GM18867 (cell line): ENCODE results near the gene TFEB.

Experiments used
- ATAC-seq: cut with Tn5 transposase; IDR thresholded peaks from one replicate; pipeline ENCODE4 v1.9.1; 2021; ENCODE audit warnings: mild to moderate bottlenecking, moderate library complexity; ENCODE audit not compliant: unreplicated experiment

Gene TFEB

DNA sequence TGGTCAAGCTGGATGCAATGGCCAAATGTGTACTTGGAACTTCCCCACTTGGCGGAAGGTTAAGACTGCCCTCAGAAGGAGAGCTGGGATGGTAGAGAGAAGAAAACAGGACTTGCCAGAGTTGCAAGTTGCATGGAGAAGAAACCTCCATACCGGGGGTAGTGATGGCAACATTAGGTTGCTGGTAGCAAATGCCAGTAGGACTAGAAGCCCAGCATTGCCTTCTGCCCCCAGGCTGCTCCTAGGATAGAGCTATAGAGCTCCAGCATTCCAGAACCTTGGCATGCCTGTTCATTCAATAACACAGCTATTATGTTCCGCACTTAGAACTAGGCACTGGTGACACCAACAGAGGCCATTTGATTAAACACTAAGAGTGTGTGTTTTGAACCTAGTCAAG is 26.6 kb downstream of the TFEB start:
- no peak for ATAC-seq

DNA sequence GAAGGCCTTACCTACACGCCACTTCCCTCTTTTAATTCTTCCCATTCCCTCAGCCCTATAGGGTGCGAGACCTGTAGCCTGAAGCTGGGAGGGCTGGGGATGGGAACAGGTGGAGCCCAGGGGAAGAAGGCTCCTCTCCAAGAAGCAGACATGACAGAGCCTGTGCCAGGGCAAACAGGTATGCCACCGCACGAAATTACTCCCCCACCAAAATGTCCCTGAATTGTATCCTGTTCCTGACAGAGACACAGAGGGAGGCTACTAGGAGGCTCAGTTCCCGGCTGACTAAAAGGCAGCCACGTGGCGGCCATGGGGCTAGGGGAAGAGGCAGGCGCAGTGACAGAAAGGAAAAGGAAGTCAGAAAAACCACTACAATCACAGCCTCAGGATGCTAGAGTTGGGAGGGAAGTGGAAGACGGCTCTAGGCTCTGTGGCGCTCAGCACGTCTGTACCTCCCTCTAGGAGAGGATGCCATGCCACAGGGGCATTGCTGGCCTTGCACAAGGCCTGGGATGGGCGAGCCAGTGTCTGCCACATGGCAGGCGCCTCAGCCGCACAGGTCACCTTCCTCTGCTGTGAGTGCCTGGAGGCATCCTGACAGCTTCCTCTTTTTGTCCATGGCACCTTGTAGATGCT is 27.7 kb downstream of the TFEB start:
- no peak for ATAC-seq

DNA sequence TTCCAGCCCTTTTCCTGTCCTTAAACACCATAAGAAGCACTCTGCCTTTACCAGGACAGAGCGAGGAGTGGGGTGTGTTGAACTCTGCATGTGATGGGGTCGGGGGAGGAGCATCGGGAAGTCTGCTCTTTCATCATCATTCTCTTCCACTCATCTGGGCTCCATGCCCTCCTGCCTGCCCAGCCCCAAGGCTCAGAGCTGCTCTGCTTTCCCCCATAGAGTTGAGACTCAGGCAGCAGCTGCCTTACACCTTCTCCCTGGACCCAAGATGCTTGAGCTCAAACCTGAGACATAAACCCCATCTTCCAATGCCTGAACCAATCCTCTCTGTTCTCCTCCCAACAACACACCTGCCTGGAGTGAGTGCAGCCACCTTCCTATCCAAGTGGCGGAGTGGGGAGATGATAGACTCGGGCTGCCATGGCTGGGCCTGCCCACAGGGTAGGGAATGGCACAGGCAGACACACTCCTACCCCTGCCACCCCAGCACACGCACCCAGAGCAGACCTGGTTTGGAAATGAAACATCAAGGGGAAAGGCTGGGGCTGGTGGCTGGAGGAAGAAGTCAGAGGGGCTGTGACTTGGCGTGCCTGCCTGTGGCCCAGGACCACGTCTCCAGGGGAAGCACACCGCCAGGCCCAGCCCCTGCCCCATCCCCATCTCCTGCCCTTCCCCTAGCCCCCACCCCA is 28.4 kb downstream of the TFEB start:
- no peak for ATAC-seq

DNA sequence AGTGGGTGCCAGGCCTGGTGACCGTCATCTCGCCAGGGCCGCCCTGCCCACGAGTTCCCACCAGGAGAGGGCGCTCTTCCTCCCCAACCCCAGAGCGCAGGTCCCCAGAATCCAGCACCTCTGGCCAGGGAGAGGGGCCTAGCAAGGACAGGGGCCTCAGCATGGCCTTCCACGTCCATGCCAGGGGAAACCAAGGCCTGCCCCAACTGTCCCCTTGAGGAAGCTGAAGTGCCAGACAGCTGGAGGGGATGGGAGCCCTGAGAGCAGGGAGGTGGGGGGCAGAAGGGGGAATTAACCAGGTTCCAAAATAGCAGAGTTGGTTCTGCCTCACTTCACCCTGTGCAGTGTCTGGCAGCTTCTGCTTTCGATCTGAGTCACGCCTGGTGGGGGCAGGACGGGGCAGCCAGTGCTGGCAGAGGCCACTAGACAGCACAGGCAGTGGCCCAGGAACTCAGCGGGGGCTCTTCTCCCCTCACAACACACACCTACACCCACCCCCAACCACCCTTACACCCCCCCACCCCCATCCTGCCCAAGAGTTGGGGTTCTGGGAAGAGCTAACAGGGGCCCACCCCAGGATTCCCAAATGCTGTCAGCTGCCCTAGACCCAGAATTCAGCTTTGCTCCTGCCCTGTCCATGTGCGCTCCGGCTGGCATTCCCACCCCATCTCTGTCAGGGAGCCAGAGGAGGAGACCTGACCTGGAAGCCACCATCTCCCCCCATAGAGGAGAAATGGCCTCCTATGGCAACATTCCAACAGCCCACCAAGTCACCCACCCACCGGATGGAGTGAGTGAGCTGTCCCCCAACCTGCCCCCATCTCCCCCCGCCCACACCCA is 29.2 kb downstream of the TFEB start:
- ATAC-seq: peak; percentile 73

DNA sequence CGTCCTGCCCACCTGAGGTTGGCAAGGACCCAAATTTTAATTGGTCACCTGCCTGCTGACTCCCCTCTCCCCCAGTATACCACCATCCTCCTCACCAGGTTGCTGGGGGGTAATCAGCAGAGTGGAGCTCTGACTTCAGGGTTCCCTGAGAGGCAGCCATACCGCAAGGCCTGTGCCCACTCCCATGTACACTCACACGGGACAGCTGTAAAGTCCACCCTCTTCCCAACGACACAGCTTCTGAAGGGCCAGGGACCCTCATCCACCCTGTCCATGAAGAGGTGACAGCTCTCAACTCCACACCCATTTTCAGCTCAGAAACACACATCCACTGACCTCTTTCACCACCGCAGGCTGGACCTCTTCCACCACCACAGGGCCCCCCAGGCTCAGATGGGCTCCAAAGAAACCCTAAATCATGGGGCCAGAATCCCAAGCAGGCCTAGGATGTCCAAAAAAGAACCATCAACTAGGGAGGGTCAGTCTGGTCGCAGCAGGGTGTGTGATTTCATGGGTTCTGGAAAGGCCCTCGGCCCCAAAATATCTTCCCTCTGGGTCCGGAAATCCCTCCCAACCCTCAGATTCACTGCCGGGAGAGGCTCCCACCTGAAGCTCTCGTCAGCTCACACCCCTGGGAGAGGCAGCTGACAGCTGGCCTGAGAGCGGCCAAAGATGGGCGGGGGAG is 30.0 kb downstream of the TFEB start:
- no peak for ATAC-seq

DNA sequence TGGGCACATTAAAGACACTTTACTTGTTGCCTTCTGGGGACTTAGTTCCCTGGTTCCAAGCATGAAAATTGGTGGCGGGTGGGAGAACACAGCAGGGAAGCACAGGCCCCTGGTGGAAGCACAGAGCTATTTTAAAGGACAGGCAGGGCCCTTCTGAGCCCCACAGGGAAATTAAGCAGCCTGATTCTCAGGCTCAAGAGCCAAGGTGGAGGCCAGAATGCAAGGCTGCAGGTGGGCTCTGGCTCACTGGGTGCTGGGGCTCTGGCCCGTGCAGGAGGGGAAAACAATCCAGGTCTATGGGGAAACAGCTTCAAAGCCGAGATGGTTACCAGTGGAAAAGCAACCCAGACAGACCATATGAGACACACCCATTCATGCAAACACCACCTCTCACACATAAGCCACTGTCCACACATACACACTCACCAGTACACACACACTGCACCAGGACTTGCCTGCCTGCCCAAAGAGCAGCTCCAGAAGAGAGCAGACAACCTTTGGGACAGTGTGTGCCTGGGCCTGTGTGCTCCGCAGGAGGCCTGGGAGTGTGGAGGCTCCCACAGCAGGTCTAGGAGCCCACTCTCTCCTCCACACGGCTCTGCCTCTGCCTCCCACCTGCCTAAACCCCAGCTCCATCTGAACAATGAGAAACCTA is 30.6 kb downstream of the TFEB start:
- no peak for ATAC-seq

DNA sequence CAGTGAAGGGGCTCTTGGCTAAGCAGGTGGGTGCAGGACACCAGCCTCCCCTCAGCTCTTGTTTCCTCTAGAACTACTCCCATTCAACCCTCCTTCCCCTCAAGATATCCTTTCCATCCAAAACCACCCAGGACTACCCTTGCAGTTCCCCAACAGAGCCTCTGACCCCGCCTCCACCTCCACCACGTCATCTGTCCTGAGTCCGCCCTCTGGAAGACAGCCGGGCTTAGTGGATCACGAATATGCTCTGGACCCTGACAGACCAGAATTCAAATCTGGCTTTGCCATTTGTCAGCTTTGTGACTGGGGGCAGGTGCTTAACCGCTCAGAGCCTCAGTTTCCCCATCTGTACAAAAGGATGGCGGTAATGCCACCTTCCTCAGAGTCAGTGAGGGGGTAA is 31.4 kb downstream of the TFEB start:
- no peak for ATAC-seq

DNA sequence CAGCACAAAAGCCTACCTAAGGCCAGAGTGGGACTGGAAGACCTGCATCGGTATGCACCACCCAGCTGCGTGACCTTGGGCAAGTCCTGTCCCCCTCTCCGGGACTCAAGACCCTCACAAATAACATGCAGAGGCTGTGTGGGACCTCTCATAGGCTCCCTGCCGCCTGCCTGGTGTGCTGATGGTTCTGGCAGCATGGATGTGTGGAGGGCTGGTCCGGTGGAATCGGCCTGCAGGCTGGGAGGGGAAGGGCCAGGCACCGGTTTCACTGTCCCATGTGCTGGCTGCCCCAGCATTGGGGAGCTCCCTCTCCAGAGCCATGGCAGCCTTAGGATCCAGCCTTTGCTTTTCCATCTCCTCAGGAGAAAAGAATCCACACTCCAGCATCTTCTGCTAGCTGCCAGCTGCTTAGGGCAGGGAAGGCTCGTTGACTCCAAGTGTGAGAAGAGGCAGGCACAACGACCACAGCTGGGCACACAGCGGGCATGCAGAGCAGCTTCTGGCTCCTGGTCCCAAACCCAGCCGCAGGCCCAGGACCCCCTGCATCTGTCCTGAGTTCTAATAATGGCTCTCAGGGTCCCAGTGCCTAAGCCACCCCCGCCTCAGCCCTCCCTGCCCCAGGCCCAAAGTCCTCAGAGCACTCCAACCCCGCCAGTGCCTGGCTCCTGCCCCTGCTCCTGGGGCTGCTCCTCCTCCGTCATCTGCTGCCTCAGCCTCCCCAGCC is 32.5 kb downstream of the TFEB start:
- no peak for ATAC-seq

DNA sequence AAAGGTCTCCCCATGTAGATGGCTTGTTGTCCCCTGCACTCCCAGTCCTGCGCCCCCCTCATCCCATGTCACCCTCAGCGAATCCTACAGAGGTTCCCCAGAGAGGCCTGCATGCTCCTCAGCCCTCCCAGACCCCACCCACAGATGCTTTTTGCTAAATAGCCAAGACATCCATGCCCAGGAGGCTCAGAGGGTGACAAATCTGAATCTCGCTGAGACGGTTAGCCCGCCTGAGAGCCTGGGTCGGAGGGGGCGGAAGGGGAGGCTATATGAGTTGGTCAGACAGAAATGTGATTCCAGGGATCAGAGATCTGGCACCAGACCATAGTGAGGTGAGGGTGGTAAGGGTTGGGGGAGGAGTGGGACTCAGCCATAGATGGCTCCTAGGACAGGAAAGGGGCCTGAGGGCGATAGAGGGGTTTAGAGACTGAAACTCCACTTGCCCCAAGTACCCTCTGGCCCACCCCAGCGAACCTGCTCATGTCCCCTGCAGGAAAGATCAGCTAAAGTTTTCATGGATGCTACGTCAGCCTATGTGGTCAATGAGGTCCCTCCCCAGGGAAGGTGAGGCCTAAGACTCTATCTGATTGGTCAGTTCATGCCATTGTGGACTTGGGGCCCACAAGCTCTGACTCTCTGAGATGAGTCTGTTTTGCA is 33.2 kb downstream of the TFEB start:
- no peak for ATAC-seq

DNA sequence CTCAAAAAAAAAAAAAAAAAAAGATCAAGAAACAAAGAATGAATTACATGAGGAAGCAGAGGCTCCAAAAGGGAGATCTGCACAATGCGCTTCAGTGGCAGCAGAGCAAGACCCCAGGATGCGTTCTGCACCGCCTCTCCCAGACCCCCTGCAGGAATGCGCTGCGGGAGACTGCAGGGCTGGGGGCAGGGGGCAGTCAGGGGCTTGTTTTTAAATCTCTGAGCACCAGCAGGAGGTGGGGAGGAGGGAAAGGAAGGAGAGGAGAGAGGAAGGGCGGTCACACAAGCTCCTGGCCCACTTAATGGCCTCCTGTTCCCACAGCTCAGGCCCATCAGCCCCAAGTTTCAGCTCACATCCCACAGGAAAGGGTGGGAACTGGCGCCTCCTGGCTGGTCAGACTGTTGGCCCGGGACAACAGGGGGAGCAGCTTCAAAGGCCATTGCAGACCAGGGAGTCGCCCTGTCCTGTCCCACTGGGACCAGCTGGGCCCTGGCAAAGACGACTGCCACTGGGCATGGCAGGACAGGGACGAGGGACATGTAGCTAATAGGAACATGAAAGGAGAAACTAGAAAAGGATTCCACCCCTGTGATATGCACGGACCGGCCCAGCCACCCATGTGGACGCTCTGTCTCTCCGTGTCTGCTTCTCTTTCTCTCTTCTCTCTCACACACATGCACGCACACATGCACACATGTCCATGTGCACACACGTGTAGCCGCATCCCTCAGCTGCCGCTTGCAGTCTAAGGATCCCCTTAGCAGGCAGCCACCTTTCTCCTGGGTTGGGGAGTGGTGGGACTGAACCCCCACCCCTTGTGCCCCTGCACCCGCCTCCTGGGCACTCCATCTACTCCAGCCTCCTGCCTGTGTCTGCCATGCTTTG is 34.7 kb downstream of the TFEB start:
- ATAC-seq: no peak

DNA sequence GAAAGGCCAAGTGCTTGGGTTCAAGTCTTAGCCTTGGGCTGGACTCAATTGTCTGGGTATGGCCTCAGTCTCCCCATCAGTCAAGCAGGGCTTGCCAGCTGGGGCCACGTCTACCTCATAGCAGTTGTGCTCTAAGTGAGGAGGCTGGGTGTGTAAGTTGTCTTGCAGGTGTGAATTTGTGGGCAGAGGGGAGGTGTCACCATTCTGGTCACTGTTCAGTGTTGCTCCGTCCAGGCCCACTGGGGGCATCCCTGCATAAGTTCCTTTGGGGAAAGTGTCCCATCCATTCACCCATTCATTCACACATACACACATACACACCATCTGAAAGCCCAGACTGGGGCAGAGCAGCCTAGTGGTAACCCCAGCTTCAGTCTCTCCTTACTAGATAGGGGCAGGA is 36.3 kb downstream of the TFEB start:
- ATAC-seq: no peak

DNA sequence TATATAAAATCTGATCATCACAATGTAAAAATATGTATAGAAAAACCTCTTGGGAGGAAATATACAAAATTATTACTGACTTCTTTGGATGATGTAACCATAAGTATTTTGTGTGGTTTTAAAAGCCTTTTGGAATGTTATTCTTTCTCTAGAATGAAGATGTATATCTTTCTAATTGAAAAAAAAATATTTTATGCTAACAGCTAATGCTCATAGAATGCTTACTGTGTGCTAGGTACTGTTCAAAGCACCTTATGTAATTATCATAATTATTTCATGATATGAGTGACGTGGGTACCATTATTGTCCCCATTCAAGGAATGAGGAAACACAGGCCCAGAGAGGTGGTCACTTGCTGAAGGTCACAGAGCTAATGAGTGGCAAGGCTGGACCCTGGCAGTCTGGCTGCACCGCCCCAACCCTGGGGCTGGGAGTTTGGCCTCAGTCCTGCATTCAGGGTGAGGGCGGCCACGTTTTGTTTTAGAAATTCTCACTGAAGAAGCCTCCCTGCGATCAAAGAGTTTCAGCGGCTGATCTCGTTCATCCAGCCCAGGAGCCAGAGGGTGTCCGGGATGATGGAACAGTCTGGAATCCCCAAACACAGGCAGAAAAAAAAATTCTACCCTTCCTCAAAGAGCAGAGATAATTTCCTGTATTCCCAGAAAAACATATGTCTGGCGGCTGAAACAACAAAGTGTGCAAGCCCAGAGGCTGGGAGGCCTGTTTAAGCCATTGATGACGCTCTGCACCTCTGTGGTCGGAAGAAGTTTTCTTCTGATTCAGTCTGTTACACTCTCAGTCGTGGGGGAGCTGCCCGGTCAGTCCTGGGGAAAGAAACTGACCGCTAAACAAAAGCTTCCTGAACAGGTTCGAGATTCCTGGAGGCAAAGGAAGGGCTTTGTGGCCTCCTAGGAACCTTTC is 37.3 kb downstream of the TFEB start:
- ATAC-seq: no peak

DNA sequence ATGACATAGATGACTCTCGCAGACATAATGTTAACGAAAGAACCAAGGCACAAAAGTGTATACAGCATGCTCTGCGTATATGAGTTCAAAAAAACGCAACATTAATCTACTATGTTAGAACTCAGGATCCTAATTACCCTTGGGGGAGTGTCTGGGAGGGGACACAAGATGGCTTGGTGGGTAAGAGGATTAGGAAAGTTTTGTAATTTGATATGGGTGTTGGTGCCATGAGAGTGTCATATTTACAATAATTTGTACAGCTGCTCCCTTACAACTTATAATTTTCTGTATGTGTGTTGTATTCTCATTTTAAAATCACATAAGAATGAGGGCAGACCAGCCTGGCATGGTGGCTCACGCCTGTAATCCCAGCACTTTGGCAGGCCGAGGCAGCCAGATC is 38.6 kb downstream of the TFEB start:
- ATAC-seq: no peak

DNA sequence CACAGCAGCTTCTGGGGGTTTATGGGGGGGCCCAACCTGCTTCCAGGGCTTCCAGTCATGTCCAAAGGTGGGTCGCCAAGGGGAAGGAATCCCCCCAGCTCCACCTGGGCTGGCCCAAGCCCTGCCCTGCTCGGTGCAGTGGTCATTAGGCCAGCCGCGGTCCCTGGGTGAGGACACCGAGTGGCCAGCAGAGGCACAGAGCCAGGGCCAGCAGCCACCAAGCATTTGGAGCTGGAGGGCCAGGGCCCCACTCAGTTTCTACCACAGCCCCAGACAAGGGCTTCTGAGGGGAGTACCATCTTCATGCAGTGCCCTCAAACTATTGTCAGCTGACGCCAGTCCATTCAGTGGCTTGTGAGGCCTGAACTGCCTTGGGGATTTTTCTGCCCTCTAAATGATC is 39.6 kb downstream of the TFEB start:
- no peak for ATAC-seq

DNA sequence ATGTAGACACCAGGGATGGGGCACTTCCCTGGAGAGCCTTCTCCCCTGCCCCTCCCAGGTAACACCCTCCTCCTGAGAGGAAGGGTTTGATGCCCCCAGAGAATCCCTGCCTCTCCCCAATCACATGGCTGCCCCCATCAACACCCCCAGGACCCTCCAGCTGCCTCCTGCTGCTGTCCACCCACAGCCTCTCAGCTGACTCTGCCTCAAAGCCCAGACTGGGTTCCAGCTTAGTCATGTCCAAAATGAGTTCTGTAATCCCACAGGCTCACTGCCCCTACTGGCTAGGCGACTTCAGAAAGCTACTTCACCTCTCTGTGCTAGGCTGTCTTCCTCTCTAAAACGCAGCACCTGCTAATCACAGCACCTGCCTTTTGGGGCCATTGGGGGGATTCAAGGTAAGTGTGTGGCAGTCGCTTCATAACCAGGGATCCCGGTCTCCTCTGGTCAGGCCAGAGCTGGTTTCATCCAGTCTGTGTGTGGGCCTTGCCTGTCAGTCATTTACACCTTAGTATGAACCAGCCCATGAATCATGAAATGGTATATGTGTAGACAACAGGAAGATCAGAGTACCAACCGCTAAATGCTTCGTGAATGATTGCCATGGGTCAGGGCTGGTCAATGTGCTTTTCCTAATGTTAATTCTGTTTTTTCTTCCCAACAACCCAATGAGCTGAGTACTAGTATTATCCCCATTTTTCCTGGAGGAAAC is 40.4 kb downstream of the TFEB start:
- no peak for ATAC-seq

DNA sequence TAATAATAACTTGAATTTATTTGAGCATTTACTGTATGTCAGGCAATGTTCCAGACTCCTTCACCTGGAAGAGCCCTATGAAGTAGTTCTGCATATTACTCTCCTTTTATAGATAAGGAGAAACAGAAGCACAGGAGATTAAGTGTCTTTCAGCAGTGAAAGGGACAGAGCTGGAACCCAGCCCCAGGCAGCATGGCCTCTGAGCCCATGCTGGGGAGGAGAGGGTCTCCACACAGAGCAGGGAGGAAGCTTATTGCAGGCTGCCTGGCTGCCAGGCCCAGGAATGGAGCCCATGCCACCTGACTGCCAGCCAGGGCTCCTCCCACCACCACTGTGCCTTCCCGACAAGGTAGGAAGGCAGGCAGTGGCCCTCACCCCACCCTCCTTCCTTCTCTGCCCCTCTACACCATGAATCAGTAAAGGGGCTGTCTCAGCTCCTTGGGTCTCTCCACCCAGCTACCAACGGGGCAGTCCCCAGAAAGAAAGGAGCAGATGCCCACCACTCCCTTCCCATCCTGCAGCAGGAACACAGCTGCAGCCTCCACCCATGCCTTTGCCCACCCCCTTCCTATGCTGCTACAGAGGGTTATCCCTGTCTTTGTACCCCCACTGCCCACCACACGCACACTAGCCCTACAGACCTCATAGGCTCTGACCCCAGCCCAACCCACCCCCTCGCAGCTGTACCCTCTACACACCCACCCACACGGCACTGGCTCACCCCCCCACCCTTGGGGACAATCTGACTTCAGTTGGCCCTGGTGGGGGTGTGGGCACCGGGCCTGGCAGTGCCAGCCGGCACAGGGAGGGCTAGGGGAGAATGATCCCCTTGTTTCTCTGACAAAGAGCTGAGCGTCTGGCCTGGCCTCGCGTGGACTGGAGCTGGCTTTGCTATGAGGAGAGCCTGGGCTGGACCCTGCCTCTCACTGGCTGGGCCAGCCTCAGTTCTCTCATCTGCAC is 41.8 kb downstream of the TFEB start:
- ATAC-seq: no peak
